Measurements from ENCODE around the gene HIBADH.

GRCh38 chr7:27478556-27478955, 184.1 kb downstream of the HIBADH start:
- TF ChIP-seq CTCF (IDR thresholded peaks at IDR 0.05): no peak
- no peak for TF ChIP-seq POLR2A (IDR thresholded peaks at IDR 0.05)

All from thyroid gland (tissue), 4 donors.